GM12875 (cell line): ENCODE data around the gene C5orf22.

Experiments
- H3K4me3 ChIP-seq: one replicate; pipeline ENCODE4 v1.5.1; 2011; ENCODE audit warnings: low read depth, low read length, control low read depth
- TF ChIP-seq, protein P1 (sequence below): IDR thresholded peaks from 2 replicates; pipeline ENCODE4 v1.5.1; 2011; ENCODE audit warnings: low read depth, mild to moderate bottlenecking, control low read depth, inconsistent platforms, low read length, moderate library complexity, borderline replicate concordance; ENCODE audit not compliant: insufficient read depth

C5orf22 gene

GRCh38 chr5:31604240-31604639, 72.1 kb downstream of the C5orf22 start:
- H3K4me3 ChIP-seq: no peak overlapping the region
- TF ChIP-seq, protein P1, sequence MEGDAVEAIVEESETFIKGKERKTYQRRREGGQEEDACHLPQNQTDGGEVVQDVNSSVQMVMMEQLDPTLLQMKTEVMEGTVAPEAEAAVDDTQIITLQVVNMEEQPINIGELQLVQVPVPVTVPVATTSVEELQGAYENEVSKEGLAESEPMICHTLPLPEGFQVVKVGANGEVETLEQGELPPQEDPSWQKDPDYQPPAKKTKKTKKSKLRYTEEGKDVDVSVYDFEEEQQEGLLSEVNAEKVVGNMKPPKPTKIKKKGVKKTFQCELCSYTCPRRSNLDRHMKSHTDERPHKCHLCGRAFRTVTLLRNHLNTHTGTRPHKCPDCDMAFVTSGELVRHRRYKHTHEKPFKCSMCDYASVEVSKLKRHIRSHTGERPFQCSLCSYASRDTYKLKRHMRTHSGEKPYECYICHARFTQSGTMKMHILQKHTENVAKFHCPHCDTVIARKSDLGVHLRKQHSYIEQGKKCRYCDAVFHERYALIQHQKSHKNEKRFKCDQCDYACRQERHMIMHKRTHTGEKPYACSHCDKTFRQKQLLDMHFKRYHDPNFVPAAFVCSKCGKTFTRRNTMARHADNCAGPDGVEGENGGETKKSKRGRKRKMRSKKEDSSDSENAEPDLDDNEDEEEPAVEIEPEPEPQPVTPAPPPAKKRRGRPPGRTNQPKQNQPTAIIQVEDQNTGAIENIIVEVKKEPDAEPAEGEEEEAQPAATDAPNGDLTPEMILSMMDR: no peak

DNA sequence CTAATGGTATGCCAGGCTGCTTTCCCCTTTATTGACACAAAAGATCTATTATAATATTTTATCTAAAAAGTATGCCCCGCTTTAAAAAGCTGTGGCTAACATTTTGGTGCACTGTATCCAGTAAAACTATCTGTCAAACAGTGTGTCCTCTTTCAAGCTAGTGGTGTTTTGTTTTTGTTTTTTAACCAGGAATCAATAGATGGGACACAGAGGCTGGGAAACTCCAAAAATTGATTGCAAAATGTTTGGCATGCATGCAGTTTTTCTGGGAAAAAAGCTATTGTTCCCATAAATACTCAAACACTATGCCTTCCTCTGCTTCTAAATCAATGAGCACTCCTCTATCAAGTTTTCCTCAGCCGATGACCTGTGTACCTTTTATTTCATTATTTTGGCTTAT, 72.5 kb downstream of the C5orf22 start:
- TF ChIP-seq, protein P1: no peak
- H3K4me3 ChIP-seq: no peak overlapping the region
